NCI-H2196 (cell line): Measurements from ENCODE around the gene HOXA5.
A peak's percentile ranks its signal among the peaks of the same experiment; 100 is the strongest.

Experiments used
- DNase-seq: peaks from one replicate; lab custom pipeline; 2025; ENCODE audit not compliant: unreplicated experiment; lab: John Stamatoyannopoulos, UW

Gene HOXA5

DNA sequence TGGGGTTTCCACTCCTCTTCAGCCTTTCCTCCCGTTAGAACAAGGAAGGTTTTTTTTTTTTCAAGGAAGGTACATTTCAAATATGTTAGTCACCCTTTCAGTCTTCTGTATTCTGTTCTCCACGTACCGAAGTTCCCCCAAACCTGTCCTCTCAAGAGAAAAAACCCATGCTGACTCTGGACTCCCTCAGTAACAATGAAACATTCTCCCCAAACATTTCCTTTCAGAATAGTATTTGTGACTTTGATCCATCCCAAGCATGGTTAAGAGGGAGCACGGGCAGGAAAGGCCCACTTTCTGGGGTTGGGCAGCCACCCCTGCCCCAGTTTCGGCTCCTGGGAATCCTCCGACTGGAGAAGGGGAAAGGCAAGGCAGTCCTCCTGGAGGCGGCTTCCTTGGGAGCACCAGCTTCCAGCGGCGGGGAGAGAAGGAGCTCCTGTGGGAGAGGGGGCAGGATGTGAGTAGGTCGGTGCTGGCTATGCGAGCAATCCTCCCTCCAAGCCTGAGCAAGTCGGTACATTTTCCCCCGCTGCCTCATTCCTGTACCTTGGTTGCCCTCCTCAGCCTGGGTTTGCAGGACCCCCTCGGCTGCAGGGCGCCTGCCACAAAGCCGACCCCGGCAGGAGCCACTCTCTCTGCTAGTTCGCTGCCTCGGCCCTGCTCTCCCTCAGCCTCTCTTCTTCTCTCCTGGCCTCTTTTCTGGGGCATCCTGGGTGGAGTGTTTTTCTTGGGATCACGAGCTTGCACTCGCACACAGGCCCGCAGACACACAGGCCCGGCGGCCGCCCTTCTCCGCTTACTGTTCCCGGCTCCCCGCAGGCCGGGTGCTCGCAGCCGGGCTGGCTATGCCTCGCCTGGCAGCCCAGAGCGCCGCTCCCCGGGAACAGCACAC lies 45.5 kb downstream of the HOXA5 start:
- DNase-seq: no peak

DNA sequence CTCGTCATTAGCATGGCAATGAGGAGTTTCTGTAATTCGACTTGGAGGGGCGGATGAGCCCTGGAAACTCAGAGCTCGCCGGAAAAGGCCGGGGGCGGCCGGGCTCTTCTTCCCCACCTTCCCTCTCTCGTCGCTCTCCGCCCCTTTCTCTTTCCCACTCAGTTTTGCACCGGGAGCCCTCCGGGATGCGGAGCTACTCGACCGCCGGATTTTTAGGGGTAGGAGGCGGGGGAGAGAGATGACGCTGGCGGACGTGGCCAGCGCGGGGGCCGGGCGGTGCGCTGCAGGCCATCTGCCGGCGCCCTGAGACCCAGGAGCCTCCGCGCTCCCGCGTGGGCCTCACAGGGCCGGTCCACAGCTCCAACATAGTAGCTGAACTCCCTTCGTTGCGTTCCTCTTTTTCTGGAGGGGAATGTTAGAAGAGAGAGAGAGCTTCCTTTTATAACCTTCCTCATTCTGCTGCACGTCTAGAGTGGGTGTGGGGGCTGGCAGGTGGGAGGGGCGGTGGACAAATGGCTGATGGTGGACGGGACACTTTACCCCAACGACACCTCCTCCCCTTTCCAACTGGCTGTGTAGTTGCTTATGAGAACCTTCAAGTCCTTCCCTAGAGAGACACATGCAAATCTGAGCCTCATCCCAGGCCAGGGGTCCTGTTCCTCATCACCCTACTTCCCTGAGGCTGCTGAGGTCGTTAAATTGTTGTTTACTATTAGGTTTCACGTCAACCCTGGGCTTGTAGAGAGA lies 46.5 kb downstream of the HOXA5 start:
- DNase-seq: no peak

DNA sequence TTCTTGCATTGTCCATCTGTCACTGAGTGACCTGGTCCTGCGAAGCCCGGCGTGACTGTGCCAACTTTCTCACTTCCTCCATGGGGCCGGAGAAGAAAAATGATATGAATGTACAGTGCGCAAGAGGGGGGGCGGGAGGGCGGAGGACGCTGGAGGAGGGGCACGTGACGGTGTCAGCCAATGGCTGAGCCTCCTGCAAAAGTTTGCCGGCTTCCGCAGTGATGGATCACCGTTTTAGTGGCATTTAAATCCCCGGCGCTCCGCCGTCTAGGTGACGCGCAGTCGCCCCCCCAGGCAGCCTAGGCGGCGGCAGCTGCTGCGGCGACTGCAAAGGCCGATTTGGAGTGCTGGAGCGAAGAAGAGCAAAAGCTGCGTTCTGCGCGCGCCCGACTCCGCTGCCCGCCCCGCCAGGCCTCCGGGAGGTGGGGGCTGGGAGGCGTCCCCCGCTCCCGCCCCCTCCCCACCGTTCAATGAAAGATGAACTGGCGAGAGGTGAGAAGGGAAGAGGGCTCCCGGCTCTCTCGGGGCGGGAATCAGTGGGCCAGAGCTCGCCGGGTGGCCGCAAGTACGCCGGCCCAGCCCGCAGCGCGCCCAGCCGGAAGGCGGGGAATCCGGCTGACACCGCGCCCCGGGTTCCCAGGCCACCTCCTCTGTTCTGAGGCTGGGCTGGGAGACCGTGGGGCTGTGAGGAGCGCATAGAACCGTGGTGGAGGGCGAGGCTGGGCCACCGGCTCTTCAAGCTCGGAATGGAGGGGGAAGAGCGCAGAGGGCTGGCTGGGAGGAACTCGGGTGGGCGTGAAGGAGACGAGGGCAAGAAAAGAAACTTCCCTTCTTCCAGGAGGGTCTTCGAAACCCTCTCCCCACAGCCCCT lies 47.3 kb downstream of the HOXA5 start, which contains the start of gene HOXA1:
Gene HOXA1, minus strand, starts transcription at position 104 of the 871 bp plus-strand sequence. Its CDS starts 88 bp downstream, at position 16.
- peak; percentile 83 for DNase-seq

DNA sequence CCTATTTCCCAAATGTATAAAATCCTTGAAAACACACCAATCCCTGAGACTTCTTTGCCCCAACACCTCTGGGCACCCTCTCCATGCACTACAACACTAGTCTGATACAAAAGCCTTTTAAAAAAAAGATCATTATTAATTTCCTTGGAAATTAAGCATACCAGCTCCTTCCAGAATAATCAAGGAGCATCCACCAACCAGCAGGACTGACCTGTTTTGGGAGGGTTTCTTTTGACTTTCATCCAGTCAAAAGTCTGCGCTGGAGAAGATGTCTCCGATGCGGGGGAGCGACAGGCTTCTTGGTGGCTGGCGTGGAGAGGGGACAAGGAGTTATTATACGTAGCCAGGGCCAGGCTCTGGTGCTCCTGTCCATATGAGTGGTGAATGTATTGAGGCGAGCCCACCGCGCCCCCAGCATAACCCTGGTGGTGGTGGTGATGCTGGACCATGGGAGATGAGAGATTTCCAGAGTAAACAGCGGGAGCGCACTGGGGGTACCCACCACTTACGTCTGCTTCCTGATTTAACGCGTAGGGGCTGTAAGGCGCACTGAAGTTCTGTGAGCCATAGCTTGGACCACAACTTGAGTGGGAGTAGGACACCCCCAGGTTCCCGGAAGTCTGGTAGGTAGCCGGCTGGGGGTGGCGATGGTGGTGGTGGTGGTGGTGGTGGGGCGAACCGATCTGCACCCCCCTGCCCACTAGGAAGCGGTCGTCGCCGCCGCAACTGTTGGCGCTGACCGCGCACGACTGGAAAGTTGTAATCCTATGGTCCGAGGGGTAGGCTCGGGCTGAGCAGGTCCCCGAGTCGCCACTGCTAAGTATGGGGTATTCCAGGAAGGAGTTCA lies 48.2 kb downstream of the HOXA5 start:
- no peak for DNase-seq

DNA sequence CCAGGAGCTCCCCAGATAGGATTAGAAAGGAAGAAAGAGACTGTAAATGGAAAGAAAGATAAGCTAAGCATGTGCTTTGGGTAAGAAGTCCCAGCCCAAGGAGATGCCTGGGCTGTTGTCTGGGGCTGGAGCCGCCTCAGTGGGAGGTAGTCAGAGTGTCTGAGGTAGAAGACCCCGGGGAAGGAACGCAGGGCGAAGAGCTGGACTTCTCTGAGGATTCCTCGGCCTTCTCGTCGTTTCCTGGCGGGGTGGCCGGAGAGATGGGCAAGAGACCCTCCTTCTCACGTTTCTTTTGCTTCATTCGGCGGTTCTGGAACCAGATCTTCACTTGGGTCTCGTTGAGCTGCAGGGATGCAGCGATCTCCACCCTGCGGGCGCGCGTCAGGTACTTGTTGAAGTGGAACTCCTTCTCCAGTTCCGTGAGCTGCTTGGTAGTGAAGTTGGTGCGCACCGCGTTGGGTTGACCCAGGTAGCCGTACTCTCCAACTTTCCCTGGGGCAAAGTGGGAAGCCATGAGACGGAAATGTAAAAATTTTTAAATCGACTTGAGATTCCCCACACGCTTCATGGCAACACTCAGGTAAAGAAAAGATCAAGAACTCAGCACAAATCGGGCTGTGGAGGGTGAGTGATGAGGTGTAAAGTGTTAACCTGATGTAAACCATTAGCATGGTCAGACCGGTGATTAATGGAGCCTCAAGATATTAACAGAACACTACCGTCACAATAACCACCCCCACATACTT lies 49.0 kb downstream of the HOXA5 start:
- DNase-seq: no peak

DNA sequence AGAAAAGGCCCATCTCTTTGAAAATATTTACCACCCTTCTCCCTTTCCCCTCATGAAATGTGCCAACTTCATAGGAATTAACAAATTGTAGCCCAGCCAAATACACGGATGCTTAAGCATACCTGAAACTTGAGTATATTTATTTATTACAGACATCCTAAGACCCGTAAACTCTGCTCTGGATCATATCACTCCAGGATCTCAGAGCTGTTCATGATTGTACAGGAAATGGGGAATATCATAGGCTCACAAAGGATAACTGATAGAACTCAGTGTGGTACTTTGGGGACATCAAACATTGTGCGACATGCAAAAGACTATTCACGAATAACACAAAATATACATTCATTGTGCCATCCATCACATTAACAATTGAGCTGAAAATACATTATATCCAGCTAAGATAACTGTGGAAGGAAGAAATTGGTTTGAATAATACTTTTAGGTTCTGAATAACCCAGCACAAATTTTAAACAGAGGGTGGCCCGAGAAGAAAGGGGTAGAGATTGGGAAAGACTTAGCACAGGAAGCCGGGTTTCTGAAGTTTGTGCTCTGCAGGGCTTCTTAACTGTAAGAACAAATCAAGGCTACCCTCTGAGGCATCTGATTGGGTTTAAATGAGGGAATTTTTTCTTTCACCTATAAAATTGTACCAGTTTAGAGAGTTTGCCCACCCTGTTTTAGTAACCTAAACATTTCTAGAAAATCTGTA lies 50.1 kb downstream of the HOXA5 start:
- DNase-seq: no peak

DNA sequence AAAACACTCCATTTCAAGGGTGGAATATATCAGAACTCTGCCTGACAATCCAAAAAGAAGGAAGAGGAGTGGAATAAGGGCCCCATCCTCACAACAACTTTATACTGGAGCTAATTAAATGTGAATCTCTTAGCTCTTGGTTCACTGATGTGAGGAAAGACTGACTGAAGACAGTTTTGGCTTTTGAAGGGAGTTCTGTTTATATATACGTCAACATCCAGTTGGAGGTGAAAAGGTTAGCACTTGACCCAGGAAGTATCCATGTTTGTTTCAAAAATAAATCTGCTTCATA lies 50.7 kb downstream of the HOXA5 start:
- no peak for DNase-seq

DNA sequence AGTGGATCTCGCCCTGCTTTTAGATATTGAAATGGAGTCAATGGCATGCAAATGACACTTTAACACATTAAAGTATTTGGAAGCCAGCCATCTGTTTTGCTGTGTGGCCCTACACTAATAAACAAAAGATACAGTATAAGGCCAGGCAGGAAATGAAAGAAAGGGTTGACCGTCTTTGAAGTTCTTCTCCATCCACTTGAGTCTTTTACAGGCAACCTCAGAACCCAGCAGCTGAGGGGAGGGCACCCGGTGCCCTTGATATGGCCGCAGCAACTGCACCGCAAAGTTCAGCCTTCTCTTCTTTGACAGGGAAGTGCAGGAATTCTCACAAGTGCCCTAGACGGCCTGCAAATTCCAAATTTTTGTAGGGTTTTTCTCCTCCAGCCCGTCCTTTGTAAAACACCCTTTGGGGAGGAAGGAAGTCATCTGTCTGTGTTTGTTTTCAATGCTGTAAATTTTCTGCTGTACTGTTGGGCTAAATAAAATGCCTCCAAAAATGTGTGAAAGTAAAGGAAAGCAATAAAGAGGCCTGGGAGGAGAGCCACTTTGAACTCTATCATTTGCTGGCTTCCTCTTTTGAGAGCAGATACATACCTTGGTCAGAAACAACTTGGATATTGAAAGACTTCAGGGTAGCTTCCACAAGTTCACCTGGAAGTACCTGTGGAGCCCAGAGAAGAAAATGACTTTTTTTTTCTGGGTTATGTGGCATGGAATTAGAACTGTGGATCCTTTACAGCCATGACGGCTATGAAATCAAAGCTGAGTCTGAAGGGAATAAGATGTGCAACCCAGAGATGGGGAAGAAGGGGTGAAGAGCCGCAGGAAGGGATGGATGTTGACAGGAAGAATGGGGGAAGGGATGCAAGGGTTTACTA lies 51.3 kb downstream of the HOXA5 start:
- DNase-seq: no peak

DNA sequence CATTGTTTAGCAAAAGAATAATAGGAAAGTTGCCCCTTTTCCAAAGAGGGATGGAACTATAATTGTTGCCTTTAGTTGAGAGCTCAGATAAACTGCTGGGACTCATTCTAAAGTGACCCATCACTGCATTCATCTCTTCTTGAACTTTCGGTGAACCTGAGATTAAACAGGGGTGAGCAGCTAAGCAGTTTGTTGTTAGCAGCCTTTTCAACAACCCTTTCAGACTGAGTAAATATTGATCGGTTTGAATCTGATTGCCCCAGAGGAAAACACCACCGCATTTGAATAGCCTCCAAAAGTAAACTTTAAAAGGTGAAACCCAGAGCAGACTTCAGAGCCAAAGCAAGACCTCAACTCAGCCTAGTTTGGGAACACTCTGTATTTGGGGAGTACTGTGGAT lies 52.4 kb downstream of the HOXA5 start:
- DNase-seq: no peak
